AG04449 (cell line): ENCODE results near the gene DUSP14.

Source experiments
- CTCF ChIA-PET: fragments of 350-600 bp; formaldehyde crosslinking; extraction: SDS; loops from one replicate; lab custom pipeline; 2021; ENCODE audit warnings: antibody characterized with exemption; lab: Yijun Ruan, JAX
- POLR2A ChIA-PET: fragments of 400-600, 350-600 bp; formaldehyde crosslinking; extraction: SDS; loops from one replicate; lab custom pipeline; 2020; ENCODE audit warnings: antibody characterized with exemption, inconsistent platforms; lab: Yijun Ruan, JAX
- DNase-seq: peaks from one replicate; pipeline ENCODE4 v3.0.0-alpha.2; 2010; ENCODE audit warnings: low read depth, low spot score
- H3K4me3 ChIP-seq: 2 replicates; pipeline ENCODE4 v1.5.1; 2011; ENCODE audit warnings: low read depth, mild to moderate bottlenecking, control low read depth, low read length
- TF ChIP-seq, protein P1 (sequence below): IDR thresholded peaks from one replicate; pipeline ENCODE4 v1.5.1; 2011; ENCODE audit warnings: mild to moderate bottlenecking, moderate library complexity, low read length, control low read depth, inconsistent platforms; ENCODE audit not compliant: insufficient read depth; ENCODE audit errors: missing control alignments

The DUSP14 gene

DNA sequence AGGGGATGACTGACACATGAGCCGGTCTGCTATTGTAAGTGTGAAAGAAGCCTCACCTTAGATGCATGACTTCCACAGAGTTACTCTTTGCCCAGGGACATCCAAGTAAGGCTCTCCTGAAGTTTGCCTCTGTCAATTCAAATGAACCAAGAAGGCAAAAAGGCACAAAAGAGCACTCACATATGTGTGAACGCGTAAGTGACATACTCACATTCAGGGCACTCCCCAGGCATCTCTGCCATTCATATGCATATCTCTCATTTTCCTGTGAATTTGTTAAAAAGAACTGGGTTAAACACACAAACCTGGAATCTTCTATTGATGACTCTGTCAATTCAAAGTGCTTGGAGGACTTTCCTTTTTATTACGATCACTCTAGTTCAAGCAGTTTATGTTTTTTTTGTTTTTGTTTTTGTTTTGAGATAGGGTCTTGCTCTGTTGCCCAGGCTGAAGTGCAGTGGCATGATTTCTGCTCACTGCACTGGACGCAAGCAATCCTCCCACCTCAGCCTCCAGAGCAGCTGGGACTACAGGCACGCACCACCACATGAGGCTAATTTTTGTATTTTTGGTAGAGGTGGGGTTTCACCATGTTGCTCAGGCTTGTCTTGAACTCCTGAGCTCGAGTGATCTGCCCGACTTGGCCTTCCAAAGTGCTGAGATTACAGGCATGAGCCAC, 49.4 kb downstream of the DUSP14 start:
- no peak for DNase-seq
- H3K4me3 ChIP-seq, result no peak overlapping the region
- CTCF ChIA-PET, result interaction anchor here (0.5 to 1.5 kb wide), 2 partner anchors 8 to 40 kb away, joined by 3 to 4 read pairs; no protein-coding TSS in a partner anchor
- TF ChIP-seq, protein P1, sequence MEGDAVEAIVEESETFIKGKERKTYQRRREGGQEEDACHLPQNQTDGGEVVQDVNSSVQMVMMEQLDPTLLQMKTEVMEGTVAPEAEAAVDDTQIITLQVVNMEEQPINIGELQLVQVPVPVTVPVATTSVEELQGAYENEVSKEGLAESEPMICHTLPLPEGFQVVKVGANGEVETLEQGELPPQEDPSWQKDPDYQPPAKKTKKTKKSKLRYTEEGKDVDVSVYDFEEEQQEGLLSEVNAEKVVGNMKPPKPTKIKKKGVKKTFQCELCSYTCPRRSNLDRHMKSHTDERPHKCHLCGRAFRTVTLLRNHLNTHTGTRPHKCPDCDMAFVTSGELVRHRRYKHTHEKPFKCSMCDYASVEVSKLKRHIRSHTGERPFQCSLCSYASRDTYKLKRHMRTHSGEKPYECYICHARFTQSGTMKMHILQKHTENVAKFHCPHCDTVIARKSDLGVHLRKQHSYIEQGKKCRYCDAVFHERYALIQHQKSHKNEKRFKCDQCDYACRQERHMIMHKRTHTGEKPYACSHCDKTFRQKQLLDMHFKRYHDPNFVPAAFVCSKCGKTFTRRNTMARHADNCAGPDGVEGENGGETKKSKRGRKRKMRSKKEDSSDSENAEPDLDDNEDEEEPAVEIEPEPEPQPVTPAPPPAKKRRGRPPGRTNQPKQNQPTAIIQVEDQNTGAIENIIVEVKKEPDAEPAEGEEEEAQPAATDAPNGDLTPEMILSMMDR, result no peak
- POLR2A ChIA-PET, result no interaction called here

DNA sequence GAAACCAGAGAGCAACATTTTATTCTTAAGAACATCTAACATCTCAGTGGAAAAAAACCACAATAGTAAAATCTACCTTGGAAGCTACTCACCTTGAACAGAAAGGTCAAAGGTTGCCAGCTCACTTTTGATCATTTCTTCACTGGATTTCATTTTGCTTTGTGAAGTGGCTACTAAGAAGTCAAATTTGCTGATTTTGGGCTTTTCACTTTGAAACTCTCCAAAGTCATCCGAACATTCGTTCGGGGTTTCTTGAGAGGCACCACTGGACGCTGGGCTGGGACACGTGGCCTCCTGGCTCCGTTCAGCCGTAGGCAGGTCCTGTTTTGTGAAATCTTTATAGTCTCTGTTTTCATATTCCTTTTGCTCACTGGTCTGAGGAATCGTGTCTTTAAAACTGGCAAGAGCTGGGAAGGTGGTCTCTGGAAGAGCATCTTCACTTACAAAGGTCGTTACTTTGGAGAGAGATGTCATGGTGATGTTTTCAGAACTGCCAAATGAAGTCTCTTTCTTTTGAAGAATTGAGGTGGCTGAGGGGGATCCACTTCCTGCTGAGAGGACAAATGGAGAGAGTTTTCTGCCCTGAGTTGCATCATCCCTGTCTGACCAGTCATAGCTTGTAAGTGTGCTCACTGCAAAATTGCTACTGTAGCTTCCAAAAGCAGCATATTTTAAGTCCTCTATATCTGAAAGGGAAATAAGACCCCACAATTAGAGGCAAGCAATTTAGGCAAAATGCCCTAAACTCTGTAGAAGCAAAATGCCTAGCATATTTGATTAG, 52.4 kb downstream of the DUSP14 start:
- TF ChIP-seq, protein P1, result no peak
- H3K4me3 ChIP-seq, result no peak overlapping the region
- POLR2A ChIA-PET, result no interaction called here
- CTCF ChIA-PET, result interaction anchor here (1.4 to 1.8 kb wide), 3 partner anchors 15 to 33 kb away, joined by 3 to 8 read pairs (median 5); no protein-coding TSS in a partner anchor
- DNase-seq, result peak; percentile 73

DNA sequence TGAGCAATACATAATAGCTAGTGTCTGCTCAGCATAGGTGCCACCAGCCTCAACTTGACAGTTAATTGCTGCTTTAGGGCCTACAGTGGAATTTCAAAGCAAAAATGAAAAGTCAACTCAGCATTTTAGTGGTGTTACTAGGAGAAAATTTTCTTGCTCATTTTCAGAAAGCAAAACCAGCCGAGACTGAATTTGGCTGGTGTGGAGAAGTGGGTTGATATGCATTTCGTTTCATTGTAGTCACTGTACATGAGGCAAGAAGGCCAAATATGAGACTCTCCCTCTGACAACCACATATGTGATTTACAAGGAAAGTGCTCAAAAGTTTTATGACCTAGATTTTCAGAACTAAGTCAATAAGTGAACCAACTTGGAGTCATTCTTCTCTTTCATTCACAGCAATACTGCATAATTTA, 54.0 kb downstream of the DUSP14 start:
- DNase-seq, result peak; percentile 19
- TF ChIP-seq, protein P1, result no peak
- ChIA-PET CTCF (no interaction called here), POLR2A (no interaction called here)
- H3K4me3 ChIP-seq, result no peak overlapping the region

DNA sequence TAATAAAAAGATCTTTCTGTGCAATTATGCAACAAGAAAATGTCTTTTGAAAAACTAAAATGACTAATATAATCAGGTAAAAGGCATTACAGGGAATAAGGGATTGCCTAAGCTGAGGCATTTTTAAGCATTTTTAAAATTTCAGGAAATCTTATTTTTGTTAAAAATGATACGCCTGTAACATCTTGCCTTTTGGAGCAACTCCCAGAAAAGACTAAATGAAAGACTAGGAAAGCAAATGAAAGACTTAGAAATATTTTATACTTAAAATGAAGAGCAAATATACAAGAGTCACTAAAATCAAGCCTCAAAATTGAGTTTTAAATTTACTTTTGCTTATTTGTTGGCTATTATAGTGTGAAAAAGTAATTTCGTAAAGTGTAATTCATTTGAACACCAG, 55.8 kb downstream of the DUSP14 start:
- no peak overlapping the region for H3K4me3 ChIP-seq
- ChIA-PET POLR2A (no interaction called here), CTCF (interaction anchor here (1.2 to 1.3 kb wide), 3 partner anchors 19 to 172 kb away, joined by 3 to 5 read pairs (median 3); no protein-coding TSS in a partner anchor)
- TF ChIP-seq, protein P1, result no peak
- no peak for DNase-seq

DNA sequence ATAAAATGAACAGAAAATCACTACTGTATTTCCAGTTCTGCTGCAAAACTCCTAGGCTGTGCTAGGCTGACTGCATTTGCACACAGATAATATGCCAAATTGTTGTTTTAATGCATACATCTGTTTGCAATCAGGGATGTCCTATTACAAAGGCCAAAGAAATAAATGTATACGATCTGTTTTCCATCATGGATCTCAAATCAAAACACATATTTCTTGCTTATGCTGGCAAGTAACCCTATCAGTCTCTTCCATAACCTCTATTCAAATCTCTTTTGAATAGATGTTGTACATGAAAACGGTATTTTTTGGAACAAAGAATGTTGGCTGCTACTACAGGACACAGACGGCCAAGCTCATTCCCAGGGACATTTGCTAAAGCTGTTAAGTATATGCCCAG, 56.6 kb downstream of the DUSP14 start:
- DNase-seq, result no peak
- H3K4me3 ChIP-seq, result no peak overlapping the region
- ChIA-PET POLR2A (no interaction called here), CTCF (interaction anchor here (1.2 to 1.3 kb wide), 2 partner anchors 24 to 173 kb away, joined by 3 read pairs; no protein-coding TSS in a partner anchor)
- TF ChIP-seq, protein P1, result no peak

DNA sequence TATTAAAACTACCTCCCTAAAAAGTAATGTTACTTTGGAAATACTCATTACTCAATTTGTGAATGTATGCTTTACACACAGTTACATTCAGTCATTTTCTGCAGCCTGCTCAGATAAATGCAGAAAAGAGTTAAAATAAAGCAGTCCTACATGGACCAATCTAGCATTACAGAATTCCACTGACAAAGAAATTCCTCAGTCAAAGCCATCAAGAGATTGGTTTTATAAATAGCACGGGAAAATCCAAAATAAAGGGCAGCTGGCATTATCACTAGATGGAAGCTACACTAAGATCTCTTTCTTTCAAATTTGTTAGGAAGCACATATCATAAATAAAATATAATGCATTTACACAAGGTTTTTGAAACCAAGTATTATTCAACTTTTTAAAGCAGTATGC, 58.3 kb downstream of the DUSP14 start:
- POLR2A ChIA-PET, result no interaction called here
- CTCF ChIA-PET, result interaction anchor here (1.0 kb wide), 2 partner anchors 13 to 174 kb away, joined by 3 read pairs; no protein-coding TSS in a partner anchor
- TF ChIP-seq, protein P1, result no peak
- no peak for DNase-seq
- no peak overlapping the region for H3K4me3 ChIP-seq
